Naive thymus-derived CD8-positive, alpha-beta T cell (primary cell): Measurements from ENCODE around the gene TBCA. TPM values are rescaled to one million over a fixed set of nuclear protein-coding genes. Genes with fewer than 3 reads are reported as not detected.
A peak's percentile ranks its signal among the peaks of the same experiment; 100 is the strongest.

Experiments
- ATAC-seq, 2 donors: fragments of 150-1000 bp; cut with Tn5 transposase in 1 of 2; sonication (Bioruptor Pico), chemical (Tn5 transposase) in 1 of 2; 1 replicate in 1 of 2; 2 replicates in 1 of 2; pipeline ENCODE4 v1.10.0; 2021; ENCODE audit warnings: mild to moderate bottlenecking in 2 of 2, moderate library complexity in 2 of 2
- POLR2A ChIA-PET: fragments of 350-600 bp; sonication (Branson Sonifier 250); formaldehyde crosslinking; loops from one replicate; lab custom pipeline; 2021; ENCODE audit warnings: antibody characterized with exemption; lab: Charles Lee
- DNase-seq, 10 donors: peaks; one replicate each; pipeline versions ENCODE4 v3.0.0 to v3.0.0-alpha.2; 2020 to 2022
- H3K27ac Mint-ChIP-seq, 10 donors: one replicate each; pipeline ENCODE4 v1.8.0; 2020 to 2022; ENCODE audit warnings: mild to moderate bottlenecking in 10 of 10, mixed read lengths in 10 of 10, moderate library complexity in 4 of 10, inconsistent platforms in 1 of 10
- H3K27me3 Mint-ChIP-seq, 5 donors: one replicate each; pipeline ENCODE4 v1.8.0; 2021 to 2022; ENCODE audit warnings: mixed read lengths in 5 of 5
- H3K36me3 Mint-ChIP-seq, 3 donors: one replicate each; pipeline ENCODE4 v1.8.0; 2020 to 2022; ENCODE audit warnings: mixed read lengths in 3 of 3, mild to moderate bottlenecking in 2 of 3, inconsistent platforms in 1 of 3
- H3K4me1 Mint-ChIP-seq, 4 donors: one replicate each; pipeline ENCODE4 v1.8.0; 2021 to 2022; ENCODE audit warnings: mixed read lengths in 4 of 4
- H3K4me3 Mint-ChIP-seq, 10 donors: one replicate each; pipeline ENCODE4 v1.8.0; 2020 to 2022; ENCODE audit warnings: mild to moderate bottlenecking in 10 of 10, mixed read lengths in 10 of 10, moderate library complexity in 6 of 10, inconsistent platforms in 1 of 10
- H3K9me3 Mint-ChIP-seq, 9 donors: one replicate each; pipeline ENCODE4 v1.8.0; 2020 to 2022; ENCODE audit warnings: mixed read lengths in 9 of 9, mild to moderate bottlenecking in 3 of 9, inconsistent platforms in 1 of 9, moderate library complexity in 1 of 9
- polyA plus RNA-seq, 3 donors: library from polyadenylated mRNA; unstranded; fragments of 300-500 nt; fragmentation: Illumina TruSeq; gene quantifications; one replicate each; pipeline ENCODE4 v1.2.3, GENCODE V29; 2021
- total RNA-seq, 8 experiments: library from RNA in 2 of 8; stranded (reverse) in 2 of 8; gene quantifications; one replicate each; pipeline ENCODE4 v1.2.3 and lab custom pipeline; 2021 to 2026

Gene TBCA
- total RNA-seq (100 to 1,000 TPM; 134 to 142 TPM), polyA plus RNA-seq (100 to 1,000 TPM; 169 to 218 (median 191) TPM), total RNA-seq (lab: John Stamatoyannopoulos, UW) (44.8 to 90.0 (median 59.8) reads per million in 6 experiments)

- H3K36me3 Mint-ChIP-seq = peaks cover 5 to 27% (median 6%) of the 10 kb centered on the region in 3 donors
- POLR2A ChIA-PET = interaction anchor here (0.8 to 1.3 kb wide), 3 partner anchors 129 to 518 kb away, joined by 3 read pairs; partner anchors contain the start of gene AP3B1
- peaks cover 32 to 48% (median 45%) of the 10 kb centered on the region in 4 donors for H3K4me1 Mint-ChIP-seq
- H3K27me3 Mint-ChIP-seq = peaks cover 0 to 2% (median 0%) of the 10 kb centered on the region in 5 donors
- peak within 1 kb of the TSS; percentile 96 to 100 (median 98) for H3K27ac Mint-ChIP-seq
- H3K9me3 Mint-ChIP-seq = no peaks in the 10 kb centered on the region
- DNase-seq = peak; percentile 89 to 96 (median 94)
- H3K4me3 Mint-ChIP-seq = peak within 1 kb of the TSS; percentile 89 to 98 (median 94)
- peak; percentile 89 to 91 for ATAC-seq
These were observed at the start of gene TBCA for GRCh38 chr5:77775790-77776553. Gene TBCA, minus strand, starts transcription at chr5:77776339. Its CDS starts 82 bp downstream, at chr5:77776257.

- no peak for ATAC-seq
- Mint-ChIP-seq H3K4me3 (no peak overlapping the region), H3K27ac (no peak overlapping the region), H3K36me3 (peaks cover 0 to 4% (median 0%) of the 10 kb centered on the region in 3 donors), H3K27me3 (peaks cover 4 to 45% (median 9%) of the 10 kb centered on the region in 5 donors), H3K9me3 (no peaks in the 10 kb centered on the region), H3K4me1 (peaks cover 0 to 2% (median 0%) of the 10 kb centered on the region in 4 donors)
- POLR2A ChIA-PET = no interaction called here
- no peak for DNase-seq
These were observed 48.8 kb upstream of the TBCA start for GRCh38 chr5:77824981-77825380.

- Mint-ChIP-seq H3K9me3 (no peaks in the 10 kb centered on the region), H3K4me3 (no peak overlapping the region), H3K4me1 (peaks cover 0 to 2% (median 0%) of the 10 kb centered on the region in 4 donors), H3K27me3 (peaks cover 1 to 15% (median 7%) of the 10 kb centered on the region in 5 donors), H3K27ac (no peak overlapping the region), H3K36me3 (no peaks in the 10 kb centered on the region)
- POLR2A ChIA-PET = interaction anchor here (0.7 kb wide), 1 partner anchor 20 kb away, joined by 8 read pairs; no protein-coding TSS in a partner anchor
- no peak for DNase-seq
- ATAC-seq = no peak
These were observed 40.5 kb upstream of the TBCA start for GRCh38 chr5:77816686-77817085.

GRCh38 chr5:77812926-77813589, 36.9 kb upstream of the TBCA start:
- no peak overlapping the region for H3K4me3 Mint-ChIP-seq
- no peak overlapping the region for H3K27ac Mint-ChIP-seq
- no peak for DNase-seq
- peaks cover 0 to 15% (median 9%) of the 10 kb centered on the region in 5 donors for H3K27me3 Mint-ChIP-seq
- POLR2A ChIA-PET = no interaction called here
- peaks cover 0 to 11% (median 7%) of the 10 kb centered on the region in 3 donors for H3K36me3 Mint-ChIP-seq
- no peak for ATAC-seq
- peaks cover 8 to 28% (median 10%) of the 10 kb centered on the region in 9 donors for H3K9me3 Mint-ChIP-seq
- H3K4me1 Mint-ChIP-seq = peaks cover 0 to 1% (median 0%) of the 10 kb centered on the region in 4 donors

- DNase-seq (peak in 2 of 10 donors; percentile 3 to 4), ATAC-seq (peak in 1 of 2 donors; percentile 37)
- POLR2A ChIA-PET = no interaction called here
- Mint-ChIP-seq H3K27ac (peak overlapping the region in 9 of 10 donors; percentile 2 to 85 (median 47)), H3K9me3 (peaks cover 15 to 48% (median 23%) of the 10 kb centered on the region in 9 donors), H3K27me3 (peaks cover 0 to 4% (median 0%) of the 10 kb centered on the region in 5 donors), H3K4me3 (peak overlapping the region; percentile 45 to 81 (median 68)), H3K4me1 (peaks cover 8 to 15% (median 11%) of the 10 kb centered on the region in 4 donors), H3K36me3 (peaks cover 0 to 26% (median 23%) of the 10 kb centered on the region in 3 donors)
These were observed 30.2 kb upstream of the TBCA start for GRCh38 chr5:77806213-77806843.

- Mint-ChIP-seq H3K27ac (no peak overlapping the region), H3K4me1 (peaks cover 0 to 7% (median 4%) of the 10 kb centered on the region in 4 donors), H3K27me3 (peaks cover 12 to 46% (median 25%) of the 10 kb centered on the region in 5 donors), H3K9me3 (peaks cover 8 to 68% (median 38%) of the 10 kb centered on the region in 9 donors), H3K4me3 (no peak overlapping the region), H3K36me3 (peaks cover 0 to 41% (median 17%) of the 10 kb centered on the region in 3 donors)
- no peak for DNase-seq
- ATAC-seq = no peak
- POLR2A ChIA-PET = no interaction called here
These were observed 22.3 kb upstream of the TBCA start for GRCh38 chr5:77798456-77798855.

- Mint-ChIP-seq H3K27ac (no peak overlapping the region), H3K27me3 (peaks cover 12 to 46% (median 25%) of the 10 kb centered on the region in 5 donors), H3K4me3 (no peak overlapping the region), H3K4me1 (peaks cover 0 to 7% (median 4%) of the 10 kb centered on the region in 4 donors), H3K9me3 (peaks cover 8 to 66% (median 27%) of the 10 kb centered on the region in 9 donors), H3K36me3 (peaks cover 0 to 34% (median 13%) of the 10 kb centered on the region in 3 donors)
- POLR2A ChIA-PET = no interaction called here
- DNase-seq = no peak
- no peak for ATAC-seq
These were observed 21.0 kb upstream of the TBCA start for GRCh38 chr5:77797136-77797535.

GRCh38 chr5:77795846-77796245, 19.7 kb upstream of the TBCA start:
- peaks cover 3 to 60% (median 21%) of the 10 kb centered on the region in 9 donors for H3K9me3 Mint-ChIP-seq
- no peak for ATAC-seq
- H3K36me3 Mint-ChIP-seq = peaks cover 0 to 29% (median 11%) of the 10 kb centered on the region in 3 donors
- peaks cover 0 to 7% (median 4%) of the 10 kb centered on the region in 4 donors for H3K4me1 Mint-ChIP-seq
- H3K27ac Mint-ChIP-seq = no peak overlapping the region
- DNase-seq = no peak
- H3K4me3 Mint-ChIP-seq = no peak overlapping the region
- POLR2A ChIA-PET = no interaction called here
- peaks cover 13 to 46% (median 25%) of the 10 kb centered on the region in 5 donors for H3K27me3 Mint-ChIP-seq

GRCh38 chr5:77795268-77795667, 19.1 kb upstream of the TBCA start:
- DNase-seq (no peak), ATAC-seq (no peak)
- Mint-ChIP-seq H3K36me3 (peaks cover 0 to 27% (median 11%) of the 10 kb centered on the region in 3 donors), H3K9me3 (peaks cover 3 to 54% (median 17%) of the 10 kb centered on the region in 9 donors), H3K27ac (no peak overlapping the region), H3K27me3 (peaks cover 11 to 44% (median 25%) of the 10 kb centered on the region in 5 donors), H3K4me3 (no peak overlapping the region), H3K4me1 (peaks cover 0 to 7% (median 4%) of the 10 kb centered on the region in 4 donors)
- POLR2A ChIA-PET = no interaction called here

GRCh38 chr5:77791926-77792325, 15.8 kb upstream of the TBCA start:
- H3K4me1 Mint-ChIP-seq = no peaks in the 10 kb centered on the region
- peaks cover 4 to 10% (median 4%) of the 10 kb centered on the region in 5 donors for H3K27me3 Mint-ChIP-seq
- no peak for ATAC-seq
- no peak for DNase-seq
- no peak overlapping the region for H3K4me3 Mint-ChIP-seq
- peaks cover 2 to 34% (median 8%) of the 10 kb centered on the region in 9 donors for H3K9me3 Mint-ChIP-seq
- no peak overlapping the region for H3K27ac Mint-ChIP-seq
- POLR2A ChIA-PET = no interaction called here
- H3K36me3 Mint-ChIP-seq = peaks cover 0 to 13% (median 5%) of the 10 kb centered on the region in 3 donors

GRCh38 chr5:77791356-77791755, 15.2 kb upstream of the TBCA start:
- no peaks in the 10 kb centered on the region for H3K4me1 Mint-ChIP-seq
- no peak for DNase-seq
- ATAC-seq = no peak
- POLR2A ChIA-PET = no interaction called here
- peaks cover 2 to 30% (median 7%) of the 10 kb centered on the region in 9 donors for H3K9me3 Mint-ChIP-seq
- H3K36me3 Mint-ChIP-seq = peaks cover 0 to 9% (median 5%) of the 10 kb centered on the region in 3 donors
- H3K27ac Mint-ChIP-seq = no peak overlapping the region
- no peak overlapping the region for H3K4me3 Mint-ChIP-seq
- H3K27me3 Mint-ChIP-seq = peaks cover 1 to 4% (median 4%) of the 10 kb centered on the region in 5 donors

GRCh38 chr5:77785229-77785628, 9.1 kb upstream of the TBCA start:
- Mint-ChIP-seq H3K4me3 (no peak overlapping the region), H3K27me3 (peaks cover 0 to 7% (median 0%) of the 10 kb centered on the region in 5 donors), H3K36me3 (no peaks in the 10 kb centered on the region), H3K27ac (no peak overlapping the region), H3K4me1 (no peaks in the 10 kb centered on the region), H3K9me3 (no peaks in the 10 kb centered on the region)
- POLR2A ChIA-PET = no interaction called here
- ATAC-seq = no peak
- no peak for DNase-seq
